HEK293 (cell line): ENCODE measurements around the gene LRP3.

Experiments used
- CTCF ChIA-PET: fragments of 350-600 bp; formaldehyde crosslinking; extraction: SDS; loops from one replicate; lab custom pipeline; 2021; ENCODE audit warnings: antibody characterized with exemption; lab: Yijun Ruan, JAX
- POLR2A ChIA-PET: fragments of 300-600 bp; formaldehyde crosslinking; extraction: SDS; loops from one replicate; lab custom pipeline; 2020; ENCODE audit warnings: antibody characterized with exemption, inconsistent platforms; lab: Yijun Ruan, JAX
- H3K27ac ChIP-seq: fragments of 200-500 bp; sonication (Bioruptor generic); 2 replicates; pipeline ENCODE4 v1.5.1; 2014; ENCODE audit warnings: low read depth, low read length, control low read depth, inconsistent platforms; ENCODE audit errors: extremely low read depth
- H3K36me3 ChIP-seq, 2 experiments: fragments of 200-500 bp in 1 of 2; sonication (Bioruptor generic) in 1 of 2; 1 replicate in 1 of 2; 2 replicates in 1 of 2; pipeline ENCODE4 v1.5.1; 2014 to 2017; ENCODE audit warnings: inconsistent platforms in 2 of 2, low read length in 2 of 2; ENCODE audit not compliant: control insufficient read depth in 2 of 2, insufficient read depth in 1 of 2
- H3K4me1 ChIP-seq: fragments of 200-500 bp; sonication (Bioruptor generic); 2 replicates; pipeline ENCODE4 v1.5.1; 2014; ENCODE audit warnings: mild to moderate bottlenecking, low read length, inconsistent platforms; ENCODE audit not compliant: control insufficient read depth, insufficient read depth
- H3K4me3 ChIP-seq: 2 replicates; pipeline ENCODE4 v1.5.1; 2011; ENCODE audit warnings: low read depth, mild to moderate bottlenecking, control low read depth, low read length, moderate library complexity
- H3K9me3 ChIP-seq: fragments of 200-500 bp; sonication (Bioruptor generic); 2 replicates; pipeline ENCODE4 v1.5.1; 2014; ENCODE audit warnings: low read depth, low read length, inconsistent platforms; ENCODE audit not compliant: control insufficient read depth, insufficient read depth
- GLI4 ChIP-seq: fragments of 450-650 bp; formaldehyde crosslinking; IDR thresholded peaks from 2 replicates; pipeline ENCODE4 v1.5.1; 2016; ENCODE audit warnings: missing biosample characterization, missing genetic modification characterization
- IKZF3 ChIP-seq: fragments of 450-650 bp; IDR thresholded peaks from 2 replicates; pipeline ENCODE4 v1.5.0; 2018; ENCODE audit warnings: missing biosample characterization, mild to moderate bottlenecking, missing genetic modification characterization, moderate library complexity
- KLF9 ChIP-seq: fragments of 450-650 bp; formaldehyde crosslinking; IDR thresholded peaks from 2 replicates; pipeline ENCODE4 v1.5.1; 2016; ENCODE audit warnings: missing biosample characterization, missing genetic modification characterization, low read depth
- OSR2 ChIP-seq: fragments of 450-650 bp; formaldehyde crosslinking; IDR thresholded peaks from 2 replicates; pipeline ENCODE4 v1.5.1; 2016; ENCODE audit warnings: missing biosample characterization, missing genetic modification characterization
- PRDM6 ChIP-seq: fragments of 450-650 bp; formaldehyde crosslinking; IDR thresholded peaks from 2 replicates; pipeline ENCODE4 v1.5.1; 2017; ENCODE audit warnings: missing biosample characterization, missing genetic modification characterization
- SCRT1 ChIP-seq: fragments of 450-650 bp; formaldehyde crosslinking; IDR thresholded peaks from 2 replicates; pipeline ENCODE4 v1.5.1; 2016; ENCODE audit warnings: missing biosample characterization, missing genetic modification characterization, borderline replicate concordance
- SP3 ChIP-seq: fragments of 450-650 bp; formaldehyde crosslinking; IDR thresholded peaks from 2 replicates; pipeline ENCODE4 v1.5.1; 2016; ENCODE audit warnings: missing biosample characterization, missing genetic modification characterization
- SP7 ChIP-seq: fragments of 450-650 bp; formaldehyde crosslinking; IDR thresholded peaks from 2 replicates; pipeline ENCODE4 v1.5.1; 2016; ENCODE audit warnings: missing biosample characterization, missing genetic modification characterization
- ZIC2 ChIP-seq: fragments of 450-650 bp; formaldehyde crosslinking; IDR thresholded peaks from 2 replicates; pipeline ENCODE4 v1.5.1; 2016; ENCODE audit warnings: missing biosample characterization, missing genetic modification characterization
- ZNF114 ChIP-seq: fragments of 450-650 bp; formaldehyde crosslinking; IDR thresholded peaks from 2 replicates; pipeline ENCODE4 v1.5.0; 2017; ENCODE audit warnings: missing biosample characterization, missing genetic modification characterization
- ZNF121 ChIP-seq: fragments of 450-650 bp; formaldehyde crosslinking; IDR thresholded peaks from 2 replicates; pipeline ENCODE4 v1.5.1; 2016; ENCODE audit warnings: missing biosample characterization, missing genetic modification characterization
- ZNF239 ChIP-seq: fragments of 450-650 bp; formaldehyde crosslinking; IDR thresholded peaks from 2 replicates; pipeline ENCODE4 v1.5.1; 2016; ENCODE audit warnings: missing biosample characterization, missing genetic modification characterization
- ZNF394 ChIP-seq: fragments of 450-650 bp; formaldehyde crosslinking; IDR thresholded peaks from 2 replicates; pipeline ENCODE4 v1.5.1; 2016; ENCODE audit warnings: missing biosample characterization, missing genetic modification characterization, mild to moderate bottlenecking, moderate library complexity, borderline replicate concordance
- ZNF561 ChIP-seq: fragments of 450-650 bp; IDR thresholded peaks from 2 replicates; pipeline ENCODE4 v1.5.1; 2018; ENCODE audit warnings: missing biosample characterization, missing genetic modification characterization, borderline replicate concordance
- ZNF571 ChIP-seq: fragments of 450-650 bp; formaldehyde crosslinking; IDR thresholded peaks from 2 replicates; pipeline ENCODE4 v1.5.0; 2017; ENCODE audit warnings: missing biosample characterization, missing genetic modification characterization
- ZNF654 ChIP-seq: fragments of 450-650 bp; formaldehyde crosslinking; IDR thresholded peaks from 2 replicates; pipeline ENCODE4 v1.5.1; 2016; ENCODE audit warnings: low read depth, missing biosample characterization, missing genetic modification characterization
- ZNF704 ChIP-seq: fragments of 450-650 bp; formaldehyde crosslinking; IDR thresholded peaks from 2 replicates; pipeline ENCODE4 v1.5.1; 2016; ENCODE audit warnings: missing biosample characterization, missing genetic modification characterization
- ZNF777 ChIP-seq: fragments of 450-650 bp; formaldehyde crosslinking; IDR thresholded peaks from 2 replicates; pipeline ENCODE4 v1.5.1; 2017; ENCODE audit warnings: missing biosample characterization, missing genetic modification characterization, borderline replicate concordance
- ZSCAN18 ChIP-seq: fragments of 450-650 bp; formaldehyde crosslinking; IDR thresholded peaks from 2 replicates; pipeline ENCODE4 v1.5.1; 2016; ENCODE audit warnings: missing biosample characterization, missing genetic modification characterization
- ZXDB ChIP-seq: fragments of 450-650 bp; formaldehyde crosslinking; IDR thresholded peaks from 2 replicates; pipeline ENCODE4 v1.5.1; 2016; ENCODE audit warnings: missing biosample characterization, missing genetic modification characterization

The LRP3 gene

DNA sequence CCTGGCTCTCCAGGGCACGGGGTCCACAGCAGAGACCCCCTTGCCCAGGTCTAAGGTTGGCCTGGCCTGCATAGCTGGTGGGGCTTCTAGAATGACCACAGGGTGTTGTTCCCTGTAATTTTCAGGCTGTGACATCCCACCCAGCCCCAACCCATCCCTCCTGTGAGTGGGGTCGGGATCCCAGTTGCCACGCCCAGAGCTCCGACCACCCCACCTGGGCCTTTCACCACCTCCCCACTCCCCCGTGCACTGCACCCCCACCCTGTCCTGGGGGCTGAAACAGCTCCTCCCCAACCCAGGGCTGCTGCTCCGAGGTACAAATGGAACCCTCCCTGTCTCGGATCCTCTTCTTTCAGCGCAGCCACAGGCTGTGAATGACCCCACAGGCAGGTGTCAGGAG, 40.0 kb downstream of the LRP3 start:
- no peaks in the 10 kb centered on the region for H3K36me3 ChIP-seq
- CTCF ChIA-PET = interaction anchor here (0.6 to 11.2 kb wide), 22 partner anchors 9 to 537 kb away, joined by 3 to 292 read pairs (median 18); partner anchors contain the start of gene SLC7A10
- H3K27ac ChIP-seq = no peak overlapping the region
- no peak overlapping the region for H3K4me3 ChIP-seq
- peaks cover 2% of the 10 kb centered on the region; the same call in 1 of the 2 replicates for H3K4me1 ChIP-seq
- H3K9me3 ChIP-seq = peaks cover 3% of the 10 kb centered on the region; the same call in 1 of the 2 replicates
- TF ChIP-seq KLF9 (tag by site-specific recombination) (no peak), ZNF654 (tag by site-specific recombination) (no peak), SCRT1 (no peak), ZNF121 (no peak), ZNF561 (tag by site-specific recombination) (no peak), SP7 (tag by site-specific recombination) (no peak), ZNF394 (tag by site-specific recombination) (no peak), ZXDB (tag by site-specific recombination) (no peak), ZNF239 (tag by site-specific recombination) (no peak), PRDM6 (tag by site-specific recombination) (no peak), ZIC2 (tag by site-specific recombination) (no peak), GLI4 (tag by site-specific recombination) (no peak), ZNF114 (no peak), ZSCAN18 (no peak), OSR2 (tag by site-specific recombination) (no peak), ZNF704 (tag by site-specific recombination) (no peak), IKZF3 (no peak), ZNF571 (no peak)
- POLR2A ChIA-PET = interaction anchor here (0.7 kb wide), 1 partner anchor 125 kb away, joined by 3 read pairs; no protein-coding TSS in a partner anchor

GRCh38 chr19:33234736-33235135, 40.6 kb downstream of the LRP3 start:
- ChIA-PET POLR2A (interaction anchor here (0.7 to 1.4 kb wide), 3 partner anchors 68 to 139 kb away, joined by 3 read pairs; partner anchors contain the start of gene CEBPA), CTCF (interaction anchor here (0.6 to 11.2 kb wide), 45 partner anchors 9 to 536 kb away, joined by 3 to 292 read pairs (median 6); partner anchors contain the start of gene SLC7A10)
- Histone ChIP-seq H3K9me3 (peaks cover under 1% of the 10 kb centered on the region; the same call in 1 of the 2 replicates), H3K36me3 (no peaks in the 10 kb centered on the region), H3K4me1 (peaks cover 2% of the 10 kb centered on the region; the same call in 1 of the 2 replicates), H3K27ac (no peak overlapping the region), H3K4me3 (no peak overlapping the region)
- TF ChIP-seq SP3 (tag by site-specific recombination) = no peak
- 0 out of 2 replicates have a peak, but pooled peaks have one; percentile 18 for TF ChIP-seq ZNF777
